ENCODE data around the gene TOMM40.

The TOMM40 gene

DNA sequence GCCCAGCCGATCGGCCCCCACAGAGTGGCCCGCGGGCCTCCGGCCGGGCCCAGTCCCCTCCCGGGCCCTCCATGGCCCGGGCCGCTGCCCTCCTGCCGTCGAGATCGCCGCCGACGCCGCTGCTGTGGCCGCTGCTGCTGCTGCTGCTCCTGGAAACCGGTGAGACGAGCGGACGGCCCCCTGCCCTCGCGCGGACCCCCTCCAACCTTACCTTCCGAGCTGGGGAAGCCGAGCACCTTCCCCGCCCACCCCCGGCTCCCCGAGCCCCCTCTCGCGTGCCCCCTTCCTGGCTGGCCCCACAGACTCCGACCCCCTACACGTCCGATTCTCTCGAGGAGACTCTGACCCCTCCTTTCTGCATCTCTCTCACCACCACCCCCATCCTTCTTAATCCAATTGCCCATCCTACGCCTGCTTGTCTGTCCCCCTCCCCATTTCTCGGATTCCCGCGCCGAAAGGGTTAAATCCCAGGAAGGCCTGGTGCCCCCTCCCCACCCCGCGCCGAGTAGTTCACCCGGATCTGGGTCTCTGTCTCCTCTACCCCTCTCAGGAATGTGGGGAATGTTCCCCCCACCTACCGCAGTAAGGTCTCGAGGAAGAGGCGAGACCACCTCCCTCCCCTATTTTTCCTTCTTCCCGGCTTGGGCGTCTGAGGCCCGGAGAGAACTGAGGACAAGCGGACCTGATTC is 44.5 kb upstream of the TOMM40 start:
- Histone ChIP-seq H3K4me3 (ENCODE audit: low read length in 2 of 2) (peak overlapping the region; percentile 65 to 98), H4K8ac (ENCODE audit: low read depth, low read length) (no peak overlapping the region), H3K9me3 (replicated peaks in 1 of 2; ENCODE audit: control insufficient read depth in 2 of 2, insufficient read depth in 1 of 2, low read depth in 1 of 2, low read length in 2 of 2) (no peaks in the 10 kb centered on the region), H2BK5ac (ENCODE audit: low read length) (peak overlapping the region; percentile 100), H2BK120ac (ENCODE audit: low read depth, low read length) (peak overlapping the region; percentile 92), H2BK15ac (ENCODE audit: low read length) (peak overlapping the region; percentile 99), H4K91ac (ENCODE audit: low read depth, low read length, poor library complexity) (no peak overlapping the region), H3K4ac (ENCODE audit: low read length) (peak overlapping the region; percentile 90), H3K23ac (ENCODE audit: low read depth, low read length, poor library complexity) (peak overlapping the region; percentile 98), H3K79me1 (ENCODE audit: low read depth, low read length) (peaks cover 11% of the 10 kb centered on the region), H3K9ac (ENCODE audit: low read depth, low read length, poor library complexity) (peak overlapping the region; percentile 99), H2BK12ac (ENCODE audit: low read length) (peak overlapping the region; percentile 99), H3K18ac (ENCODE audit: low read length) (peak overlapping the region; percentile 100), H2AFZ (ENCODE audit: low read length) (peak overlapping the region; percentile 96), H3K27me3 (ENCODE audit: control insufficient read depth in 3 of 3, insufficient read depth in 3 of 3, low read depth in 1 of 3, low read length in 3 of 3) (no peaks in the 10 kb centered on the region), H3K4me1 (ENCODE audit: control insufficient read depth in 2 of 2, insufficient read depth in 1 of 2, low read depth in 1 of 2, low read length in 2 of 2) (peaks cover 19 to 21% of the 10 kb centered on the region in 2 donors), H3K27ac (replicated peaks; ENCODE audit: low read length) (peak overlapping the region; percentile 97), H2AK5ac (ENCODE audit: low read depth, low read length) (peak overlapping the region; percentile 100), H3K36me3 (replicated peaks in 1 of 2; ENCODE audit: control insufficient read depth in 2 of 2, insufficient read depth in 2 of 2, low read length in 2 of 2) (peaks cover 4 to 14% of the 10 kb centered on the region in 2 donors), H3K14ac (ENCODE audit: low read length) (peak overlapping the region; percentile 95), H3K4me2 (ENCODE audit: insufficient read depth, low read length, poor library complexity, severe bottlenecking) (peak overlapping the region; percentile 99)
- DNase-seq (ENCODE audit: low spot score): peak; percentile 89
- WGBS, 2 donors (ENCODE audit: extremely low coverage in 2 of 2, insufficient read length in 2 of 2, insufficient replicate concordance in 1 of 2): no CpG with 5 or more reads among the region's 51 CpGs

DNA sequence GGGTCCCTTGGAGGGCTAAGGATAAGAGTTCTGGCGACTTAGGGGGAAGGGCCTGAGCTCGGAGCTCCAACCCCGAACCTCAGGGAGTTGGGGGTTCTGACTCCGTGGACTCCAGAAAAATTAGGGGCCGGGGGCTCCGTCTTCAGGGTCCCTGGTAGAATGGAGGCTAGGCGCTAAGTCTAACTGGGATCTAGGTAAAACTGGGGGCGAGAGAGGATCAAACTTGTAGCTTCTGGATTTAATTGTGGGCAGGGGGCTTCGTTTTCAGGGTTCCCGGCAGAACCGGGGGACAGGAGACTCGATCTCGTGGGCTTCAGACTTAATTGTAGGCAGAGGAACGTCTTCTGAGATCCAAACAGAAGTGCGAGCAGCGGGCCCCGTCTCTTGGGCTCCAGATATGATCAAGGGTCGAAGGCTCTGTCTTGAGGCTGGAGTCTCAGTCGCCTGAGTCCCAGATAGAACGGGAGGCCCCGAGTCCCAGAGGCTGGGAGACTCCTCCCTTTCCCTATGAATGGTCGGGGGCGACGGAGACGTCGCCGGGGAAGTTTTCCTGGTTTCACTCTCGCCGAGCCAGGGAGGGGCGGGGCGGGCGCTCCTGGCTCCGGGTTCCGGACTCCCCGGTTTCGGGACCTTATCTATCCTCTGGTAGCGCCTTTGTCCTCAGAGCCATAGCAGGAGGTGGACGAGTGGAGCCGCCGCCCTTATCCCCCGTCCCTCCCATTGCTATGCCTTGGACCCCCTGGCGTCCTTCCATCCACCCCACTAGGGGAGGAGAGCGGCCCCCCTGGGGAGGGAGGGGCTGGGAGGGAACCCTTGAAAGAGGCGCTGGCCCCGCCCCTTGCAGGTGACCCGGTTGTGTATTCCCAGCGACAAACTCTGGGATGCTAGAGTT is 43.7 kb upstream of the TOMM40 start:
- no peak overlapping the region for H4K91ac ChIP-seq (ENCODE audit: low read depth, low read length, poor library complexity)
- peak overlapping the region; percentile 79 for H2AK5ac ChIP-seq (ENCODE audit: low read depth, low read length)
- peak overlapping the region; percentile 100 for H2BK5ac ChIP-seq (ENCODE audit: low read length)
- peak overlapping the region; percentile 96 for H2AFZ ChIP-seq (ENCODE audit: low read length)
- H3K27me3 ChIP-seq (ENCODE audit: control insufficient read depth in 3 of 3, insufficient read depth in 3 of 3, low read depth in 1 of 3, low read length in 3 of 3): no peaks in the 10 kb centered on the region
- peak overlapping the region; percentile 25 for H3K23ac ChIP-seq (ENCODE audit: low read depth, low read length, poor library complexity)
- no peak overlapping the region for H4K8ac ChIP-seq (ENCODE audit: low read depth, low read length)
- peaks cover 13% of the 10 kb centered on the region for H3K79me1 ChIP-seq (ENCODE audit: low read depth, low read length)
- peak overlapping the region; percentile 99 for H3K4me2 ChIP-seq (ENCODE audit: insufficient read depth, low read length, poor library complexity, severe bottlenecking)
- peak overlapping the region; percentile 78 for H3K9ac ChIP-seq (ENCODE audit: low read depth, low read length, poor library complexity)
- peak overlapping the region; percentile 65 to 98 for H3K4me3 ChIP-seq (ENCODE audit: low read length in 2 of 2)
- peak overlapping the region; percentile 65 for H2BK15ac ChIP-seq (ENCODE audit: low read length)
- no CpG with 5 or more reads among the region's 47 CpGs for WGBS, 2 donors (ENCODE audit: extremely low coverage in 2 of 2, insufficient read length in 2 of 2, insufficient replicate concordance in 1 of 2)
- no peak overlapping the region for H2BK12ac ChIP-seq (ENCODE audit: low read length)
- H3K27ac ChIP-seq (replicated peaks; ENCODE audit: low read length): peak overlapping the region; percentile 97
- H3K9me3 ChIP-seq (replicated peaks in 1 of 2; ENCODE audit: control insufficient read depth in 2 of 2, insufficient read depth in 1 of 2, low read depth in 1 of 2, low read length in 2 of 2): no peaks in the 10 kb centered on the region
- H2BK120ac ChIP-seq (ENCODE audit: low read depth, low read length): peak overlapping the region; percentile 93
- peaks cover 19 to 22% of the 10 kb centered on the region in 2 donors for H3K4me1 ChIP-seq (ENCODE audit: control insufficient read depth in 2 of 2, insufficient read depth in 1 of 2, low read depth in 1 of 2, low read length in 2 of 2)
- H3K18ac ChIP-seq (ENCODE audit: low read length): peak overlapping the region; percentile 96
- peaks cover 5 to 17% of the 10 kb centered on the region in 2 donors for H3K36me3 ChIP-seq (replicated peaks in 1 of 2; ENCODE audit: control insufficient read depth in 2 of 2, insufficient read depth in 2 of 2, low read length in 2 of 2)
- peak overlapping the region; percentile 47 for H3K14ac ChIP-seq (ENCODE audit: low read length)
- peak overlapping the region; percentile 39 for H3K4ac ChIP-seq (ENCODE audit: low read length)
- DNase-seq (ENCODE audit: low spot score): peak; percentile 43

DNA sequence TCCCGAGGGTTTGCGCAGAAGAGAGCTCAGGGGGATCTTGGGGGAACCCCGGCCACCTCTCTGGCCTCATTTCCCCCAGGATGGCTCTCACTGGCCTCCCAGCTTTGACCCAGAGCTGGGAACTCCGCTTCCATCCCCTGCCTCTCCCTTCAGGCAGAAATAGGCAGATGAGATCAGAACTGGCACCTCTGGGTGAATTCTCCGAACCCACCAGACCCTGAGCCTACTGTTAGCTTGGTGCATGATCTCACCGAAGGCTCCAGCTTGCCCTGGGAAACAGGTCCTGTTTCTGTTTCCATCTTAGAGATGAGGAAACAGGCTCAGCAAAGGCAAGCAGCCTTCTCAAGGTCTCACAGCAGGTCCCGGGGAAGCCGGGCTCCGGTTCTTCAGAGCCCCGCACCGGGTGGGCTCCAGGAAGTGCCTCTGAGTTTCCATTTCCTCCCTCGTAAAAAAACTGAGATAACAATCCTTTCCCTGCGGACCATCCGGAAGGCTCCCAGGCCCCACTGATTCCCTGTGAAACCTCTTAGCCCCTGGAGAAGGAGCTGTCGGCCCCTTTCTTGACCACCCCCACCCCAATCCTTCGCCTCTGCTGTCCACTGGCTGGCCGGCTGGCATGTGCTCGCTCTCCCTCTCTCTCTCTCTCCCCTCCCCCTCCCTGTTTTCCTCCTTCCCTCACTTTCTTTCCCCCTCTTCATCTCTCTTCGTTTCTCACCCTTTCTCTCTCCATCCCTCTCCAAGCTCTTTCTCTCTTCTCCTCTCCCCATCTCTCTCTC is 42.8 kb upstream of the TOMM40 start:
- Histone ChIP-seq H3K27ac (replicated peaks; ENCODE audit: low read length) (peak overlapping the region; percentile 97), H2AK5ac (ENCODE audit: low read depth, low read length) (peak overlapping the region; percentile 79), H2BK120ac (ENCODE audit: low read depth, low read length) (peak overlapping the region; percentile 93), H2BK12ac (ENCODE audit: low read length) (no peak overlapping the region), H3K4me3 (ENCODE audit: low read length in 2 of 2) (peak overlapping the region; percentile 65 to 98), H3K4me2 (ENCODE audit: insufficient read depth, low read length, poor library complexity, severe bottlenecking) (peak overlapping the region; percentile 99), H4K91ac (ENCODE audit: low read depth, low read length, poor library complexity) (peak overlapping the region; percentile 38), H2BK15ac (ENCODE audit: low read length) (peak overlapping the region; percentile 65), H3K27me3 (ENCODE audit: control insufficient read depth in 3 of 3, insufficient read depth in 3 of 3, low read depth in 1 of 3, low read length in 3 of 3) (no peaks in the 10 kb centered on the region), H2AFZ (ENCODE audit: low read length) (peak overlapping the region; percentile 96), H3K9ac (ENCODE audit: low read depth, low read length, poor library complexity) (peak overlapping the region; percentile 72), H3K14ac (ENCODE audit: low read length) (peak overlapping the region; percentile 47), H4K8ac (ENCODE audit: low read depth, low read length) (no peak overlapping the region), H3K4me1 (ENCODE audit: control insufficient read depth in 2 of 2, insufficient read depth in 1 of 2, low read depth in 1 of 2, low read length in 2 of 2) (peaks cover 19 to 22% of the 10 kb centered on the region in 2 donors), H3K4ac (ENCODE audit: low read length) (no peak overlapping the region), H2BK5ac (ENCODE audit: low read length) (peak overlapping the region; percentile 100), H3K79me1 (ENCODE audit: low read depth, low read length) (peaks cover 13% of the 10 kb centered on the region), H3K36me3 (replicated peaks in 1 of 2; ENCODE audit: control insufficient read depth in 2 of 2, insufficient read depth in 2 of 2, low read length in 2 of 2) (peaks cover 6 to 20% of the 10 kb centered on the region in 2 donors), H3K18ac (ENCODE audit: low read length) (peak overlapping the region; percentile 96), H3K9me3 (replicated peaks in 1 of 2; ENCODE audit: control insufficient read depth in 2 of 2, insufficient read depth in 1 of 2, low read depth in 1 of 2, low read length in 2 of 2) (no peaks in the 10 kb centered on the region), H3K23ac (ENCODE audit: low read depth, low read length, poor library complexity) (peak overlapping the region; percentile 26)
- WGBS, 2 donors (ENCODE audit: extremely low coverage in 2 of 2, insufficient read length in 2 of 2, insufficient replicate concordance in 1 of 2): no CpG with 5 or more reads among the region's 19 CpGs
- peak; percentile 24 for DNase-seq (ENCODE audit: low spot score)

All from neuronal stem cell (in vitro differentiated cells).